ENCODE data around the gene PPP3CA. TPM values are rescaled to one million over a fixed set of nuclear protein-coding genes. Genes with fewer than 3 reads are reported as not detected.

PPP3CA gene
- total and polyA plus RNA-seq, 2 of the 8 experiments (the other 6 are each of a cell fraction or from before 2014, with no cell fraction given) = 7.9 to 35.0 TPM

DNA sequence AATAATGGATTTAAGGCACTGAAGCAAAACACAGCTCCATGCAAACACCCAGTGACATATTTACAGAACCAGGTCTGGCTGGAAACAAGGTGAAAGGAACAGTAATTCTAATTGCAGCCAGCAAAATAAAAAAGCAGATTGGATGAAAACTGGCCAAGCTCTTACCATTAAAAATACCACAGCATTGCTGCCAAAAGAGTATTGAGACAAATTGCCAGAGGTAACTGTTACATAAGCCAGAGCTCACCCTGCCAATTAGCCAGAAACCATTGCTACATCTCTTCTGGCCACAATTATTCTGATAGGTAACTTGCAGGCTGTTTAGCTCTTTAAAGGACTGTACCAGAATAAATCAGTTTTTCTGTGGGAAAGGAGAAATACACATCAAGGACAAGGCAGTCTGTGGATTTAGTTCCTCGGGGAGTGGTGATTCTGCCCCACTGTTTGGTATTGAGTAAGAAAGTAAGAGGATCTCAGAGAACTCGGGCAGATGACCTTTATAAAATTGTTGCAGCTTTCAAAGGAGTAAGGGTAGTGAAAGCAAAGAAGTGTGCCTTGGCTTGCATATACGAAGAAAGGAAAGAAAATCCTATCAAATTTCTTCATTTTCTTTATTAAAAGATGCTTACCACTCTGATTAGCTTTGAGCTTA lies 369.5 kb downstream of the PPP3CA start:
- no peak overlapping the region for H4K91ac ChIP-seq (replicated peaks; ENCODE audit: insufficient read length, low read length)
- no peak overlapping the region for H2BK12ac ChIP-seq (ENCODE audit: low read depth, low read length)
- H2AK5ac ChIP-seq (ENCODE audit: low read depth, low read length) = no peak overlapping the region
- ChIA-PET POLR2A (ENCODE audit: partially characterized antibody) (interaction anchor here (0.7 kb wide), 1 partner anchor 19 kb away, joined by 4 read pairs; no protein-coding TSS in a partner anchor), CTCF (ENCODE audit: partially characterized antibody) (interaction anchor here (0.6 to 0.8 kb wide), 2 partner anchors 54 to 132 kb away, joined by 3 to 4 read pairs; no protein-coding TSS in a partner anchor)
- no peak overlapping the region for H3K4ac ChIP-seq (replicated peaks; ENCODE audit: insufficient read length, low read depth, low read length)
- H3K27ac ChIP-seq (ENCODE audit: low read depth, low read length) = no peak overlapping the region
- H3K23ac ChIP-seq (ENCODE audit: insufficient read length) = no peak overlapping the region
- H3K27me3 ChIP-seq (replicated peaks in 1 of 4; ENCODE audit: control insufficient read depth in 3 of 4, extremely low read depth in 1 of 4, insufficient read depth in 3 of 4, low read length in 3 of 4) = no peaks in the 10 kb centered on the region
- no peak overlapping the region for H3K18ac ChIP-seq (ENCODE audit: extremely low read depth, low read length)
- H2BK15ac ChIP-seq (ENCODE audit: low read length) = no peak overlapping the region
- H4K5ac ChIP-seq (ENCODE audit: insufficient read length, low read depth, low read length) = no peak overlapping the region
- no peaks in the 10 kb centered on the region for H4K20me1 ChIP-seq (replicated peaks in 1 of 2; ENCODE audit: control insufficient read depth in 1 of 2, insufficient read depth in 2 of 2, low read length in 2 of 2)
- H3K79me1 ChIP-seq (ENCODE audit: low read depth, low read length) = no peaks in the 10 kb centered on the region
- H2BK20ac ChIP-seq (ENCODE audit: low read length) = no peak overlapping the region
- no peak for DNase-seq (ENCODE audit: low read depth in 1 of 2, low spot score in 2 of 2)
- no peak overlapping the region for H3K4me3 ChIP-seq (ENCODE audit: extremely low read depth in 1 of 4, insufficient read depth in 2 of 4, low read depth in 3 of 4, low read length in 4 of 4)
- FAIRE-seq = no peak
- no peak overlapping the region for H3K14ac ChIP-seq (ENCODE audit: insufficient read length)
- H4K8ac ChIP-seq (ENCODE audit: extremely low read depth, insufficient read depth, low read length) = no peak overlapping the region
- no peak overlapping the region for H3K56ac ChIP-seq (replicated peaks; ENCODE audit: insufficient read length, low read depth, low read length)
- H3K4me2 ChIP-seq (ENCODE audit: insufficient read depth in 1 of 2, low read depth in 2 of 2, low read length in 2 of 2) = no peak overlapping the region
- H3K36me3 ChIP-seq (ENCODE audit: control insufficient read depth in 2 of 4, insufficient read depth in 4 of 4, low read length in 3 of 4) = no peaks in the 10 kb centered on the region
- WGBS, 2 experiments (ENCODE audit: extremely low coverage in 1 of 2, insufficient coverage in 1 of 2, insufficient read length in 1 of 2, insufficient replicate concordance in 2 of 2, low coverage in 1 of 2, low lambda C conversion rate in 2 of 2, missing lambda C conversion rate in 1 of 2) = 84% methylated on average over 3 of the region's 3 CpGs; no CpG with 5 or more reads in 1 of the 2 experiments
- H3K79me2 ChIP-seq (ENCODE audit: control insufficient read depth in 1 of 2, insufficient read depth in 2 of 2, low read length in 2 of 2) = no peaks in the 10 kb centered on the region
- no peak overlapping the region for H3K9ac ChIP-seq (replicated peaks in 1 of 4; ENCODE audit: extremely low read depth in 1 of 4, low read depth in 3 of 4, low read length in 3 of 4)
- H3K23me2 ChIP-seq (ENCODE audit: low read depth, low read length) = no peaks in the 10 kb centered on the region
- no peaks in the 10 kb centered on the region for H3K9me3 ChIP-seq (ENCODE audit: insufficient read depth in 2 of 2, low read depth in 1 of 2, low read length in 1 of 2)
- H2BK120ac ChIP-seq (replicated peaks; ENCODE audit: low read depth, low read length) = no peak overlapping the region
- no peak overlapping the region for H2BK5ac ChIP-seq (ENCODE audit: low read depth, low read length)
- peaks cover 0 to 7% (median 3%) of the 10 kb centered on the region in 4 experiments; a peak in 4 of 7 replicates for H3K4me1 ChIP-seq (replicated peaks in 1 of 4; ENCODE audit: control insufficient read depth in 3 of 4, insufficient read depth in 4 of 4, low read length in 3 of 4)
- TF ChIP-seq KDM4A (IDR thresholded peaks at IDR 0.05; ENCODE audit: low read depth, low read length, severe bottlenecking) (no peak), POU5F1 (IDR thresholded peaks at IDR 0.05; ENCODE audit: low read depth, low read length) (no peak), BCL11A (IDR thresholded peaks at IDR 0.05; ENCODE audit: low read depth in 2 of 2, low read length in 2 of 2) (no peak), TEAD4 (IDR thresholded peaks at IDR 0.05; ENCODE audit: low read depth, low read length) (no peak), HDAC2 (IDR thresholded peaks at IDR 0.05; ENCODE audit: borderline replicate concordance in 1 of 2, low read depth in 2 of 2, low read length in 2 of 2) (no peak), TCF12 (IDR thresholded peaks at IDR 0.05; ENCODE audit: low read depth, low read length) (no peak)
- H2AFZ ChIP-seq (ENCODE audit: low read length) = no peak overlapping the region

Data from H1 (cell line).